ENCODE results near the gene SLC10A4. TPM values are rescaled to one million over a fixed set of nuclear protein-coding genes. Genes with fewer than 3 reads are reported as not detected.
"Not testable (repeated sequence)": the region's sequence is repeated elsewhere in the genome, so short reads cannot be mapped to it uniquely, and the experiment has no call there.

The SLC10A4 gene
- polyA plus RNA-seq, 4 donors, result 0.16 to 2.3 TPM; not detected in 2

- WGBS, 3 donors, result 82 to 92% (median 88%) methylated on average over 3 of the region's 3 CpGs
- H3K4me1 ChIP-seq (ENCODE audit: control insufficient read depth in 3 of 3, insufficient read depth in 2 of 3, low read depth in 1 of 3, low read length in 2 of 3); FAIRE-seq: not testable (repeated sequence)
Measured at GRCh38 chr4:48451656-48452055, 31.5 kb upstream of the SLC10A4 start.

GRCh38 chr4:48454591-48454990 lies 28.6 kb upstream of the SLC10A4 start:
- H3K36me3 ChIP-seq (ENCODE audit: control insufficient read depth in 3 of 3, insufficient read depth in 2 of 3, low read depth in 1 of 3, low read length in 3 of 3), result no peaks in the 10 kb centered on the region
- no peaks in the 10 kb centered on the region for H3K27me3 ChIP-seq (ENCODE audit: control insufficient read depth in 3 of 3, insufficient read depth in 3 of 3, low read length in 3 of 3)
- H3K9me3 ChIP-seq (ENCODE audit: control insufficient read depth in 2 of 2, insufficient read depth in 1 of 2, low read depth in 1 of 2, low read length in 1 of 2), result no peaks in the 10 kb centered on the region
- no peak overlapping the region for H3K27ac ChIP-seq (ENCODE audit: low read depth in 1 of 3, low read length in 2 of 3)
- FAIRE-seq (no peak), DNase-seq (no peak)
- no peak overlapping the region for H3K4me3 ChIP-seq (ENCODE audit: low read depth in 1 of 3, low read length in 3 of 3)
- 90 to 95% (median 93%) methylated on average over 2 of the region's 2 CpGs for WGBS, 3 donors
- no peaks in the 10 kb centered on the region for H3K4me1 ChIP-seq (ENCODE audit: control insufficient read depth in 3 of 3, insufficient read depth in 2 of 3, low read depth in 1 of 3, low read length in 2 of 3)

More at GRCh38 chr4:48451656-48452055, 31.5 kb upstream of the SLC10A4 start:
- not testable (repeated sequence) for H3K27me3 ChIP-seq (ENCODE audit: control insufficient read depth in 3 of 3, insufficient read depth in 3 of 3, low read length in 3 of 3); DNase-seq; H3K9me3 ChIP-seq (ENCODE audit: control insufficient read depth in 2 of 2, insufficient read depth in 1 of 2, low read depth in 1 of 2, low read length in 1 of 2); H3K36me3 ChIP-seq (ENCODE audit: control insufficient read depth in 3 of 3, insufficient read depth in 2 of 3, low read depth in 1 of 3, low read length in 3 of 3); H3K4me3 ChIP-seq (ENCODE audit: low read depth in 1 of 3, low read length in 3 of 3); H3K27ac ChIP-seq (ENCODE audit: low read depth in 1 of 3, low read length in 2 of 3)

GRCh38 chr4:48461000-48461399 lies 22.1 kb upstream of the SLC10A4 start:
- no peak overlapping the region for H3K4me3 ChIP-seq (ENCODE audit: low read depth in 1 of 3, low read length in 3 of 3)
- no peaks in the 10 kb centered on the region for H3K27me3 ChIP-seq (ENCODE audit: control insufficient read depth in 3 of 3, insufficient read depth in 3 of 3, low read length in 3 of 3)
- no peak overlapping the region for H3K27ac ChIP-seq (ENCODE audit: low read depth in 1 of 3, low read length in 2 of 3)
- no peaks in the 10 kb centered on the region for H3K36me3 ChIP-seq (ENCODE audit: control insufficient read depth in 3 of 3, insufficient read depth in 2 of 3, low read depth in 1 of 3, low read length in 3 of 3)
- no peak for FAIRE-seq
- peaks cover 0 to 6% of the 10 kb centered on the region in 2 donors for H3K9me3 ChIP-seq (ENCODE audit: control insufficient read depth in 2 of 2, insufficient read depth in 1 of 2, low read depth in 1 of 2, low read length in 1 of 2)
- H3K4me1 ChIP-seq (ENCODE audit: control insufficient read depth in 3 of 3, insufficient read depth in 2 of 3, low read depth in 1 of 3, low read length in 2 of 3), result no peaks in the 10 kb centered on the region
- no peak for DNase-seq

- no peaks in the 10 kb centered on the region for H3K27me3 ChIP-seq (ENCODE audit: control insufficient read depth in 3 of 3, insufficient read depth in 3 of 3, low read length in 3 of 3)
- peaks cover 0 to 6% of the 10 kb centered on the region in 2 donors for H3K9me3 ChIP-seq (ENCODE audit: control insufficient read depth in 2 of 2, insufficient read depth in 1 of 2, low read depth in 1 of 2, low read length in 1 of 2)
- FAIRE-seq (no peak), DNase-seq (peak; percentile 56 to 84)
- no peaks in the 10 kb centered on the region for H3K36me3 ChIP-seq (ENCODE audit: control insufficient read depth in 3 of 3, insufficient read depth in 2 of 3, low read depth in 1 of 3, low read length in 3 of 3)
- no peaks in the 10 kb centered on the region for H3K4me1 ChIP-seq (ENCODE audit: control insufficient read depth in 3 of 3, insufficient read depth in 2 of 3, low read depth in 1 of 3, low read length in 2 of 3)
- H3K4me3 ChIP-seq (ENCODE audit: low read depth in 1 of 3, low read length in 3 of 3), result no peak overlapping the region
- WGBS, 3 donors, result 12 to 33% (median 33%) methylated on average over 5 of the region's 5 CpGs
- H3K27ac ChIP-seq (ENCODE audit: low read depth in 1 of 3, low read length in 2 of 3), result no peak overlapping the region
Measured at GRCh38 chr4:48462363-48462762, 20.8 kb upstream of the SLC10A4 start.

GRCh38 chr4:48467442-48467841 lies 15.7 kb upstream of the SLC10A4 start:
- H3K9me3 ChIP-seq (ENCODE audit: control insufficient read depth in 2 of 2, insufficient read depth in 1 of 2, low read depth in 1 of 2, low read length in 1 of 2), result no peaks in the 10 kb centered on the region

GRCh38 chr4:48467891-48468290 lies 15.3 kb upstream of the SLC10A4 start:
- 79 to 86% (median 83%) methylated on average over 3 to 4 of the region's 5 CpGs for WGBS, 3 donors
- no peak for DNase-seq
- no peak for FAIRE-seq
- no peak overlapping the region for H3K27ac ChIP-seq (ENCODE audit: low read depth in 1 of 3, low read length in 2 of 3)
- no peak overlapping the region for H3K4me3 ChIP-seq (ENCODE audit: low read depth in 1 of 3, low read length in 3 of 3)
- H3K27me3 ChIP-seq (ENCODE audit: control insufficient read depth in 3 of 3, insufficient read depth in 3 of 3, low read length in 3 of 3), result peaks cover 0 to 2% (median 0%) of the 10 kb centered on the region in 3 donors
- H3K36me3 ChIP-seq (ENCODE audit: control insufficient read depth in 3 of 3, insufficient read depth in 2 of 3, low read depth in 1 of 3, low read length in 3 of 3), result no peaks in the 10 kb centered on the region
- no peaks in the 10 kb centered on the region for H3K4me1 ChIP-seq (ENCODE audit: control insufficient read depth in 3 of 3, insufficient read depth in 2 of 3, low read depth in 1 of 3, low read length in 2 of 3)
- H3K9me3 ChIP-seq (ENCODE audit: control insufficient read depth in 2 of 2, insufficient read depth in 1 of 2, low read depth in 1 of 2, low read length in 1 of 2), result no peaks in the 10 kb centered on the region

More at GRCh38 chr4:48467442-48467841, 15.7 kb upstream of the SLC10A4 start:
- Histone ChIP-seq H3K4me1 (ENCODE audit: control insufficient read depth in 3 of 3, insufficient read depth in 2 of 3, low read depth in 1 of 3, low read length in 2 of 3) (no peaks in the 10 kb centered on the region), H3K27me3 (ENCODE audit: control insufficient read depth in 3 of 3, insufficient read depth in 3 of 3, low read length in 3 of 3) (peaks cover 0 to 2% (median 0%) of the 10 kb centered on the region in 3 donors), H3K4me3 (ENCODE audit: low read depth in 1 of 3, low read length in 3 of 3) (no peak overlapping the region), H3K27ac (ENCODE audit: low read depth in 1 of 3, low read length in 2 of 3) (no peak overlapping the region), H3K36me3 (ENCODE audit: control insufficient read depth in 3 of 3, insufficient read depth in 2 of 3, low read depth in 1 of 3, low read length in 3 of 3) (no peaks in the 10 kb centered on the region)
- no peak for DNase-seq
- FAIRE-seq, result no peak
- WGBS, 3 donors, result 63 to 66% (median 65%) methylated on average over 2 of the region's 2 CpGs

GRCh38 chr4:48470137-48470536 lies 13.0 kb upstream of the SLC10A4 start:
- no peaks in the 10 kb centered on the region for H3K9me3 ChIP-seq (ENCODE audit: control insufficient read depth in 2 of 2, insufficient read depth in 1 of 2, low read depth in 1 of 2, low read length in 1 of 2)
- FAIRE-seq (no peak), DNase-seq (no peak)
- H3K4me1 ChIP-seq (ENCODE audit: control insufficient read depth in 3 of 3, insufficient read depth in 2 of 3, low read depth in 1 of 3, low read length in 2 of 3), result no peaks in the 10 kb centered on the region
- peaks cover 0 to 2% (median 0%) of the 10 kb centered on the region in 3 donors for H3K27me3 ChIP-seq (ENCODE audit: control insufficient read depth in 3 of 3, insufficient read depth in 3 of 3, low read length in 3 of 3)
- H3K4me3 ChIP-seq (ENCODE audit: low read depth in 1 of 3, low read length in 3 of 3), result no peak overlapping the region
- H3K27ac ChIP-seq (ENCODE audit: low read depth in 1 of 3, low read length in 2 of 3), result no peak overlapping the region
- WGBS, 3 donors, result 76 to 86% (median 80%) methylated on average over 1 of the region's 1 CpG
- H3K36me3 ChIP-seq (ENCODE audit: control insufficient read depth in 3 of 3, insufficient read depth in 2 of 3, low read depth in 1 of 3, low read length in 3 of 3), result no peaks in the 10 kb centered on the region

GRCh38 chr4:48470570-48470969 lies 12.6 kb upstream of the SLC10A4 start:
- WGBS, 3 donors, result 33 to 46% (median 35%) methylated on average over 2 of the region's 2 CpGs
- DNase-seq, result no peak
- Histone ChIP-seq H3K4me3 (ENCODE audit: low read depth in 1 of 3, low read length in 3 of 3) (no peak overlapping the region), H3K9me3 (ENCODE audit: control insufficient read depth in 2 of 2, insufficient read depth in 1 of 2, low read depth in 1 of 2, low read length in 1 of 2) (no peaks in the 10 kb centered on the region), H3K4me1 (ENCODE audit: control insufficient read depth in 3 of 3, insufficient read depth in 2 of 3, low read depth in 1 of 3, low read length in 2 of 3) (no peaks in the 10 kb centered on the region), H3K27ac (ENCODE audit: low read depth in 1 of 3, low read length in 2 of 3) (no peak overlapping the region), H3K36me3 (ENCODE audit: control insufficient read depth in 3 of 3, insufficient read depth in 2 of 3, low read depth in 1 of 3, low read length in 3 of 3) (no peaks in the 10 kb centered on the region), H3K27me3 (ENCODE audit: control insufficient read depth in 3 of 3, insufficient read depth in 3 of 3, low read length in 3 of 3) (peaks cover 0 to 2% (median 0%) of the 10 kb centered on the region in 3 donors)
- FAIRE-seq, result no peak

GRCh38 chr4:48472794-48473193 lies 10.3 kb upstream of the SLC10A4 start:
- no peak overlapping the region for H3K4me3 ChIP-seq (ENCODE audit: low read depth in 1 of 3, low read length in 3 of 3)
- 71 to 83% (median 74%) methylated on average over 1 of the region's 1 CpG for WGBS, 3 donors
- FAIRE-seq, result no peak
- H3K27ac ChIP-seq (ENCODE audit: low read depth in 1 of 3, low read length in 2 of 3), result no peak overlapping the region
- no peaks in the 10 kb centered on the region for H3K36me3 ChIP-seq (ENCODE audit: control insufficient read depth in 3 of 3, insufficient read depth in 2 of 3, low read depth in 1 of 3, low read length in 3 of 3)
- no peaks in the 10 kb centered on the region for H3K9me3 ChIP-seq (ENCODE audit: control insufficient read depth in 2 of 2, insufficient read depth in 1 of 2, low read depth in 1 of 2, low read length in 1 of 2)
- no peaks in the 10 kb centered on the region for H3K4me1 ChIP-seq (ENCODE audit: control insufficient read depth in 3 of 3, insufficient read depth in 2 of 3, low read depth in 1 of 3, low read length in 2 of 3)
- peaks cover 0 to 2% (median 0%) of the 10 kb centered on the region in 3 donors for H3K27me3 ChIP-seq (ENCODE audit: control insufficient read depth in 3 of 3, insufficient read depth in 3 of 3, low read length in 3 of 3)
- no peak for DNase-seq

All from small intestine (tissue), 7 donors.